Epithelial cell of esophagus (primary cell): Measurements from ENCODE around the gene CFAP61.

Experiments used
- DNase-seq: peaks from one replicate; pipeline ENCODE4 v3.0.0; 2010; ENCODE audit warnings: low read depth
- H3K4me3 ChIP-seq: 2 replicates; pipeline ENCODE4 v1.5.1; 2011; ENCODE audit warnings: mild to moderate bottlenecking, low read length, control low read depth
- TF ChIP-seq, protein P1 (sequence below): IDR thresholded peaks from 2 replicates; pipeline ENCODE4 v1.5.1; 2011; ENCODE audit warnings: low read depth, mild to moderate bottlenecking, low read length, control low read depth, inconsistent platforms; ENCODE audit not compliant: insufficient read depth; ENCODE audit errors: missing control alignments

CFAP61 gene

DNA sequence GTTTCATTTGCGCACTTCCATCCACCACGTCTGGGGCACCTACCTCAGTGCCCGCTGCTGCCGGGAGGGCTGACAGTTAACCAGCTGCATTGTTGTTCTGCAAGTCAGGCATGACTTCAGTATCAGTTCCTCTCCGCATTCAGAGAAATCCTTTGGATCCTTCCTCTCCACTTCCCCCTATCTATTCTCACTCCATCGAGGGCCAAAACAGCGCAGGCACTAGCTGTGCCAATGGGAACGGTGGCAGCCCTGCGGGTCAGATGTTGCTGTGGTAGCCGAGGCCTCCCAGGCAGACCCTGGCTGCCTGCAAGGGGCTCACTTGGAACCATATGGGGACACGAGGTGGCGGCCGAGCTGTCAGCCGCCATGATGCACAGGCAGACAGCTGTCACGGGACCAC lies 251.4 kb downstream of the CFAP61 start:
- DNase-seq, result no peak
- TF ChIP-seq, protein P1, sequence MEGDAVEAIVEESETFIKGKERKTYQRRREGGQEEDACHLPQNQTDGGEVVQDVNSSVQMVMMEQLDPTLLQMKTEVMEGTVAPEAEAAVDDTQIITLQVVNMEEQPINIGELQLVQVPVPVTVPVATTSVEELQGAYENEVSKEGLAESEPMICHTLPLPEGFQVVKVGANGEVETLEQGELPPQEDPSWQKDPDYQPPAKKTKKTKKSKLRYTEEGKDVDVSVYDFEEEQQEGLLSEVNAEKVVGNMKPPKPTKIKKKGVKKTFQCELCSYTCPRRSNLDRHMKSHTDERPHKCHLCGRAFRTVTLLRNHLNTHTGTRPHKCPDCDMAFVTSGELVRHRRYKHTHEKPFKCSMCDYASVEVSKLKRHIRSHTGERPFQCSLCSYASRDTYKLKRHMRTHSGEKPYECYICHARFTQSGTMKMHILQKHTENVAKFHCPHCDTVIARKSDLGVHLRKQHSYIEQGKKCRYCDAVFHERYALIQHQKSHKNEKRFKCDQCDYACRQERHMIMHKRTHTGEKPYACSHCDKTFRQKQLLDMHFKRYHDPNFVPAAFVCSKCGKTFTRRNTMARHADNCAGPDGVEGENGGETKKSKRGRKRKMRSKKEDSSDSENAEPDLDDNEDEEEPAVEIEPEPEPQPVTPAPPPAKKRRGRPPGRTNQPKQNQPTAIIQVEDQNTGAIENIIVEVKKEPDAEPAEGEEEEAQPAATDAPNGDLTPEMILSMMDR, result no peak
- H3K4me3 ChIP-seq, result no peak overlapping the region

DNA sequence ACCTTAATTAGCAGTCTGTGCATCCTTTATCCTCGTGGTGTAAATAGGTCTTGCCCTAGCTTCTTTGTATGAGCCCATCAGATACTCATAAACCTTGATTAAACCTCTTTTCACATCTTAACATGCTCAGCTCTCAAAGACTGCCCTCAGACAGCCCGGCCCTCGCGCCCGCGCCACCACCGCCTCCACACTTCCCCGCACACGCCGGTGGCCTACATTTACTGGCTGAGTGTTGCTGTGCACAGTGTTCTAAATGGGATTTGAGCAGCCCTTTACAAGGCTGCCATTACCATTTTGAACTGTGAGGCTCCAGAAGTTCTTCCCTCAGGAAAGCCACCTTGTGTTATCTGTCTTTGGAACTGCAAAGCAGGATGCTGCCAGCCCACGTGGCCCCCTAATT lies 252.6 kb downstream of the CFAP61 start:
- H3K4me3 ChIP-seq, result no peak overlapping the region
- TF ChIP-seq, protein P1, result no peak
- DNase-seq, result no peak

DNA sequence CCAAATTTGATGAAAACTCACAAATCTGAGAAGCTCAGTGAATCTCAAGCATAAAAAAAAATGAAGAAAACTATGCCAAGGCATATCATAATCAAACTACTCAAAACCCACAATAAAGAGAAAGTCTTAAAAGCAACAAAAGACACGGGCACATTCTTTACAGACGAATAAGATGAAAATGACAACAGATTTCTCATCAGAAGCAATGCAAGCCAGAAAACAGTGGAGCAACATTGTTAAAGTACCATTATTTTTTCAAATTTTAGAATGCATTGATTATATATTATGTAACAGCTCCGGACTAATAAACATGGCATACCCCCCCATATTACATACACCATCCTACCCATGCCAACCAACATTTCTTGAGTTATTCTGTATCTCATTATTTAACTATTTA lies 260.2 kb downstream of the CFAP61 start:
- TF ChIP-seq, protein P1, result no peak
- no peak for DNase-seq
- H3K4me3 ChIP-seq, result no peak overlapping the region

DNA sequence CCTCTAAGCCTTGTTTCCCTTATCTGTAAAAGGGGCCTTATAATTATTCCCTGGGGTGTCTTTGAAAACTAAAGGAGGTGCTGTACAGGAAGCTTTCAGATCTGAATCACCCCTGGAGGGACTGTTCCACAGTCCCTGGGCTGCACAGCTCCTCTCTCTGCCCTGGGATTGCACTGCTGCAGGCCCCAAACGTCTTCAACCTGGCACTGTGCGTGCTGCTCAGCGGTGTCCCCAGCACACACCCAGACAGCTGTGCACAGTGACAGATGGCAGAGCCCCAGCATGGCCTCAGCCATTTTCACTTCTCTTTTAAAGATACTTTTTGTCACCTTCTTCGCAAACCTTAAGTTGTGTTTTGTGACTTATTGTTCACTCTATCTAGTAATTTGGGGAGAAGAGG lies 264.9 kb downstream of the CFAP61 start:
- no peak for DNase-seq
- no peak overlapping the region for H3K4me3 ChIP-seq
- TF ChIP-seq, protein P1, result no peak

DNA sequence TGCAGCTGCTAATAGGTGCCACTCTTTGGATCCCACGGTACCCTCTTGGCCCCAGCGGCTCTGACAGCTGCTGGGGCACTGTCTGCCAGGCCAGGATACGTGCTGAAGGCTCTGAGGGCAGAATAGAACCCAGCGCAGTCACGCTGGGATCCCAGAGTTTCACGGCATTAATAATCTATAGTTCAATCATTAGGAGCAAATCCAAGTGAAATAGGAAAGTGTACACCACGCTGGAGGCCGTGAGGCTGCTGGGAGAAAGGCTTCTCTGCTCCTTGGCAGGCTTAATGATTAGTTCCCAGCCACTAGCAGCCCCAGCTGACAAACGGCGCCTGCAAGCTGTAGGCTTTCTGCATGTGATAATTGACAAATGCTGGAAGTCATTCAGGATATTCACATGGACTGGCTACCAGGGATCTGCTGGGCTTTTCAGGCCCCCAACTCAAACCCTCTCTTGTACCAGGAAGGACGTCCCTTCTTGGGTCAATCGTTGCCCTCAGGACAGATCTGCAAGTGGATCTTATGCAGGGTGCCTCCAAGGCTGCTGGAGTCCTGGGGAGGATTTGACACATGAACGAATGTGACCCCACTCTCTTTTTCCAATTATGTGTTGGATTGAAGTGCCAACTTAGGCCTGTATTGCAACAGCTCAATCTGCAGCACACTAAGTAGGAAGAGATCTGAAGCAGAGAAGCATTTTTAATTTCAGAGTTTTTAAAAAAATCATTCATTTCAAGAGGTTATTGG lies 265.5 kb downstream of the CFAP61 start:
- TF ChIP-seq, protein P1, result no peak
- no peak for DNase-seq
- H3K4me3 ChIP-seq, result no peak overlapping the region

DNA sequence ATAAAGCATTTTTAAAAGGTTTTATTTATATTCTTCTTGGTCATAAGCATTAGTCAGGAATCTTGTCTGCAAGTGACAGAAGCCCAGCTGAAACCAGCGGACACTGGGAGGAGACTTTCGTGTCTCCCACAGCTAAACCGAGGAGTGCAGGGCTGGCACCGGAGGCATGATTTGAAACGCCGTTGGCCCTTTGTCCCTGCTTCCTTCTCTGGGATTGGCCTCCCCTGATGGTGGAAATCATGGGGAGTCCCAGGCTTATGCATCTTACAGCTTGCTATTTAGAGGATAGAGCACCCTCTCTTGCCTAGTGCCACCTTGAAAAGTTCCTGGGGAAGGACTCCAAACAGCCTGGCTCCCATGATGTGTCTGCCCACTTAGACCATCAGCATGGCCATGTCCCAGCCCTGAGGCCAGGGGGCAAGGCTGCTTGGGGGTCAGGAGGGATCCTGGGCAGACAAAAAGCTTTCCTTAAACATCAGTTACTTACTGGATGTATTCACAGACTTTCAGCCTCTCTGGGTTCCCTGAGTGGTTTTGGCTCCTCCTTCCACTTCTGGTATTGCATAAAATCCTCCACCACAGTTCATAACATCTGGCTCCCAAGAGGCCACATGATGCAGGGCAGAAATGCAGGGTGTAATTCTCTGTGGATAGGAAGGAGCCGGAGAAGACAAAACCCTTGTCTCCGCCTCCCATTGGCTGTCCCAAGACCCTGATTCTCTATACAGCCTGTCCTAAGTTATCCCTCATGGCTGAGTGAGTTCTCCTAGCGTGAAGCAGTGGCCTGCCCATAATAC lies 266.2 kb downstream of the CFAP61 start:
- H3K4me3 ChIP-seq, result no peak overlapping the region
- no peak for DNase-seq
- TF ChIP-seq, protein P1, result no peak
